GM19023 (cell line): ENCODE results near the gene KCNA1.

Experiments used
- ATAC-seq: cut with Tn5 transposase; IDR thresholded peaks from one replicate; pipeline ENCODE4 v1.9.1; 2021; ENCODE audit warnings: mild to moderate bottlenecking, moderate library complexity; ENCODE audit not compliant: unreplicated experiment

KCNA1 gene

GRCh38 chr12:4958697-4959375, 49.1 kb downstream of the KCNA1 start:
- no peak for ATAC-seq

GRCh38 chr12:4959381-4959780, 49.7 kb downstream of the KCNA1 start:
- no peak for ATAC-seq

GRCh38 chr12:4960030-4960429, 50.3 kb downstream of the KCNA1 start:
- ATAC-seq, result no peak

- no peak for ATAC-seq
These were observed 50.8 kb downstream of the KCNA1 start for GRCh38 chr12:4960547-4960946.

GRCh38 chr12:4961311-4961710, 51.6 kb downstream of the KCNA1 start:
- ATAC-seq, result no peak

GRCh38 chr12:4962539-4963486, 53.1 kb downstream of the KCNA1 start:
- no peak for ATAC-seq
